Breast epithelium (tissue), 3 donors: ENCODE data around the gene POMP.

Source experiments
- POLR2A ChIP-seq: fragments of 450-650 bp; IDR thresholded peaks from one replicate; pipeline ENCODE4 v1.6.1; 2016; ENCODE audit warnings: antibody characterized with exemption, mild to moderate bottlenecking, moderate library complexity
- POLR2AphosphoS5 ChIP-seq, 3 donors: sonication (generic); formaldehyde crosslinking; IDR thresholded peaks; one replicate each; pipeline ENCODE4 v1.6.1; 2017; ENCODE audit warnings: antibody characterized with exemption in 3 of 3
- TF ChIP-seq, protein P1 (sequence below), 3 donors: fragments of 450-650 bp; IDR thresholded peaks; one replicate each; pipeline ENCODE4 v1.5.1; 2016 to 2017; ENCODE audit warnings: antibody characterized with exemption in 3 of 3, mild to moderate bottlenecking in 3 of 3, moderate library complexity in 3 of 3

DNA sequence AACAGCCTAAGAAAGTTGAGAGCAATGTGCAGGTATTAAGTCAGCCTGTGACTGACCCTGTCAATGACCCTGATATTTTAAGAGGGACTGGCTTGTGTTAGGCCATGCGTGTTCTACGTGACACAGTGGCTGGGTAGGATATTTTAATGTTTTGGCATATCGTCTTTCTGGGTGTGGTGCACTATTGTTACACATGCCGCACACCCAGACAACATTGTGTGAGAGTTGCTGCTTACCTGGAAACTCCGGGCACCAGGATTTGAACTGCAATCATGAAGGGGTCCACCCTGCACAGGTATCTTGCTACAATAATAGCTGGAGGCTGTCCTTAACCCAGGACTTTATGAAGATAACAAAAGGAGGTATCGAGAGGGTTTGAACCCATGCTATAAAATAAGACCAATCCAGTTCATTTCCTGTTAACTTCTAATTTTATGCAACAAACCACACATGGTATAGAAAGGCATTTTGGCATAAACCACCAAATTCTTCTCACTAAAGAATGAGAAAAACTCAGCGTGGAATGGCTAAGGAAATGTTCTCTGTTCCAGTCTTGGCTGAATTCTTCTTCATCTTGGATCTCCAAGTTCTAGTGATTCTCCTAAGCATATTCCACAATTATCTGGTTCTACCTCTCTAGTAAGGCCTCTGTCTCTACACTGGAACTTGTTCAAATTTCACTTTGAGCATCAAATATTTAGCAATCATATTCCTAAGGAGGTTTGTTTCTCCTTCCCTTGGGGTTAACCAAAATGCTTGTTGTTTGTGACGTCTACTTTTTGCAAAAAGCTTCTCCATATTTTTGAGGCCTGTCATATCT is 38.7 kb upstream of the POMP start:
- no peak for TF ChIP-seq POLR2AphosphoS5 (IDR thresholded peaks at IDR 0.05)
- TF ChIP-seq, protein P1, sequence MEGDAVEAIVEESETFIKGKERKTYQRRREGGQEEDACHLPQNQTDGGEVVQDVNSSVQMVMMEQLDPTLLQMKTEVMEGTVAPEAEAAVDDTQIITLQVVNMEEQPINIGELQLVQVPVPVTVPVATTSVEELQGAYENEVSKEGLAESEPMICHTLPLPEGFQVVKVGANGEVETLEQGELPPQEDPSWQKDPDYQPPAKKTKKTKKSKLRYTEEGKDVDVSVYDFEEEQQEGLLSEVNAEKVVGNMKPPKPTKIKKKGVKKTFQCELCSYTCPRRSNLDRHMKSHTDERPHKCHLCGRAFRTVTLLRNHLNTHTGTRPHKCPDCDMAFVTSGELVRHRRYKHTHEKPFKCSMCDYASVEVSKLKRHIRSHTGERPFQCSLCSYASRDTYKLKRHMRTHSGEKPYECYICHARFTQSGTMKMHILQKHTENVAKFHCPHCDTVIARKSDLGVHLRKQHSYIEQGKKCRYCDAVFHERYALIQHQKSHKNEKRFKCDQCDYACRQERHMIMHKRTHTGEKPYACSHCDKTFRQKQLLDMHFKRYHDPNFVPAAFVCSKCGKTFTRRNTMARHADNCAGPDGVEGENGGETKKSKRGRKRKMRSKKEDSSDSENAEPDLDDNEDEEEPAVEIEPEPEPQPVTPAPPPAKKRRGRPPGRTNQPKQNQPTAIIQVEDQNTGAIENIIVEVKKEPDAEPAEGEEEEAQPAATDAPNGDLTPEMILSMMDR (IDR thresholded peaks at IDR 0.05): no peak
- no peak for TF ChIP-seq POLR2A
